ENCODE results near the gene METTL23. TPM values are rescaled to one million over a fixed set of nuclear protein-coding genes. Genes with fewer than 3 reads are reported as not detected.
"Not testable (repeated sequence)": the region's sequence is repeated elsewhere in the genome, so short reads cannot be mapped to it uniquely, and the experiment has no call there.

Gene METTL23
- total RNA-seq, 1 donor from 2014 or later: 36.3 TPM

DNA sequence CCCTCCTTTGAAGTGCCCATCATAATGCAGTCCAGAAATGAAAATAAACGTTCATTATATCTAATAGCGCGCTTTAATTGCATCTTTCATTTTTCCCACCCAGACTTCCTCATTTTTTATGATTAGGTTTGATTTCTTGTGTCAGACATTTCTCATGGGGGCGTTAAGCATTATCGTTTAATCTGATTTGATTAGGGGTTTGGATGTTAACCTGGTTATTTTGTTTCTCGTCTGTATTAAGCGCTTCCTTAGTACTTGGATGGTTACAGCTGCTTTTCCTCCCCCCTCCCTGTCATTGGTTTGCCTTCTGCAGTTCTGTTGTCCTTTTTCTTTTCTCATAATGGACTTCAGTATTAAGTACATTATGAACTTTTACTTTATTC is 11.8 kb downstream of the METTL23 start:
- no peak for TF ChIP-seq CTCF (IDR thresholded peaks at IDR 0.05)
- Mint-ChIP-seq H3K36me3 (ENCODE audit: unreplicated experiment) (peaks cover 35% of the 10 kb centered on the region), H3K4me3 (ENCODE audit: unreplicated experiment) (peak overlapping the region; percentile 95), H3K9me3 (ENCODE audit: unreplicated experiment) (no peaks in the 10 kb centered on the region), H3K27ac (ENCODE audit: unreplicated experiment) (peak overlapping the region; percentile 99), H3K4me1 (ENCODE audit: unreplicated experiment) (peaks cover 50% of the 10 kb centered on the region), H3K27me3 (ENCODE audit: unreplicated experiment) (no peaks in the 10 kb centered on the region)
- no peak for DNase-seq (ENCODE audit: extremely low spot score, unreplicated experiment)

DNA sequence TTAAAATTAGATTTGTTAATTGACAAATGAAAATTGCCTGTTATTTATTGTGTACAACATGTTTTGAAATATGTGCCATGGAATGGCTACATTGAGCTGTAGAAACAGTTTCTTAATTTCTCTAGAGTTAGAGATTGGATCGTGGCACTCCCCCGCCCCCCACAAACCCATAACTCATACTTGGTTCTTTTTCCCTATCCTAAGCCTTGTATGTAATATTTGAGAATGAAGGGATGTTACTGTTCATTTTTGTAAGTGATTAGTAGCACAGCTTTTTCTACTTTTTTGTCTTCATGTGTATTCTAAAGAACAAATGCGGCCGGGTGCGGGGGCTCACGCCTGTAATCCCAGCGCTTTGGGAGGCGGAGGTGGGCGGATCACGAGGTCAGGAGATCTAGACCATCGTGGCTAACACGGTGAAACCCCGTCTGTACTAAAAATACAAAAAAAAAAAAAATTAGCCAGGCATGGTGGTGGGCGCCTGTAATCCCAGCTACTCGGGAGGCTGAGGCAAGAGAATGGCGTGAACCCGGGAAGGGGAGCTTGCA is 13.0 kb downstream of the METTL23 start:
- peaks cover 38% of the 10 kb centered on the region for H3K4me1 Mint-ChIP-seq (ENCODE audit: unreplicated experiment)
- H3K36me3 Mint-ChIP-seq (ENCODE audit: unreplicated experiment): peaks cover 28% of the 10 kb centered on the region
- not testable (repeated sequence) for H3K27me3 Mint-ChIP-seq (ENCODE audit: unreplicated experiment); H3K27ac Mint-ChIP-seq (ENCODE audit: unreplicated experiment); DNase-seq (ENCODE audit: extremely low spot score, unreplicated experiment); H3K9me3 Mint-ChIP-seq (ENCODE audit: unreplicated experiment); H3K4me3 Mint-ChIP-seq (ENCODE audit: unreplicated experiment)

DNA sequence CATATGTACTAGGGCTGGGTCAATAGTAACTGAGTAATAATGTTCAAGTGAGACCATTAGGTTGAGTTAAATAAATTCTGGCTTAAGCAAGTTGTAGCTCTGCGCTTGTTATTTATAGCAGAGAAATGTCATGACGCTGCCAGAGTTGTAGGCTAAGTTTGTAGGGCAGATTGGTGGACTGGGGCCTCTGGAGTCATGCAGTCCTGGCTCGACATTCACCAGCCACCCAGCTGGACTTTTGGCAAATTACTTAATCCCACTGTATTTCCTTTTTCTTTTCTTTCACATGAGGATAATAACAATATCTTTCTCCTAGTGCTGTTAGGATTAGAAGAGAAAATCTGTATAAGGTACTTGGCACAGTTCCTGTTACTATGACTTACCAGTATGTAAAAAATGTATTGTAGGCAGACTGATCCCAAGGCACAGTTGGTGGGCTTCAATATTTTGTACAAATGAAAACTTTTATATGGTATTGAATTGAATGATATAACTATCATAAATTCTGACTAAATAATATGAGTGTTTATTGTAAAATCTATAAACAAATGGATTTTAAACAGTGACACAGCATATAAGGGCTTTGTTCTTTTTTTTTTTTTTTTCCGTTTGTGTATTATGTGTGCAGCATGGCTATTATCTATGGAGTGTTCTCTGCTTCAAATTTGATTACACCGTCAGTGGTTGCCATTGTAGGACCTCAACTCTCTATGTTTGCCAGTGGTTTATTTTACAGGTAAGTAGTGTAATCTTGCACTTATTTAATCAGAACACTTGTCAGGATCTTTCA is 13.9 kb downstream of the METTL23 start:
- peaks cover 29% of the 10 kb centered on the region for H3K4me1 Mint-ChIP-seq (ENCODE audit: unreplicated experiment)
- no peaks in the 10 kb centered on the region for H3K9me3 Mint-ChIP-seq (ENCODE audit: unreplicated experiment)
- H3K27ac Mint-ChIP-seq (ENCODE audit: unreplicated experiment): peak overlapping the region; percentile 38
- H3K27me3 Mint-ChIP-seq (ENCODE audit: unreplicated experiment): no peaks in the 10 kb centered on the region
- no peak for TF ChIP-seq CTCF (IDR thresholded peaks at IDR 0.05)
- H3K36me3 Mint-ChIP-seq (ENCODE audit: unreplicated experiment): peaks cover 28% of the 10 kb centered on the region
- no peak overlapping the region for H3K4me3 Mint-ChIP-seq (ENCODE audit: unreplicated experiment)
- no peak for DNase-seq (ENCODE audit: extremely low spot score, unreplicated experiment)

- Mint-ChIP-seq H3K27me3 (ENCODE audit: unreplicated experiment) (no peaks in the 10 kb centered on the region), H3K4me1 (ENCODE audit: unreplicated experiment) (peaks cover 25% of the 10 kb centered on the region), H3K36me3 (ENCODE audit: unreplicated experiment) (peaks cover 32% of the 10 kb centered on the region), H3K9me3 (ENCODE audit: unreplicated experiment) (no peaks in the 10 kb centered on the region), H3K27ac (ENCODE audit: unreplicated experiment) (no peak overlapping the region), H3K4me3 (ENCODE audit: unreplicated experiment) (no peak overlapping the region)
- DNase-seq (ENCODE audit: extremely low spot score, unreplicated experiment): no peak
- no peak for TF ChIP-seq CTCF (IDR thresholded peaks at IDR 0.05)
Measured at GRCh38 chr17:76742958-76743357, 16.3 kb downstream of the METTL23 start.

DNA sequence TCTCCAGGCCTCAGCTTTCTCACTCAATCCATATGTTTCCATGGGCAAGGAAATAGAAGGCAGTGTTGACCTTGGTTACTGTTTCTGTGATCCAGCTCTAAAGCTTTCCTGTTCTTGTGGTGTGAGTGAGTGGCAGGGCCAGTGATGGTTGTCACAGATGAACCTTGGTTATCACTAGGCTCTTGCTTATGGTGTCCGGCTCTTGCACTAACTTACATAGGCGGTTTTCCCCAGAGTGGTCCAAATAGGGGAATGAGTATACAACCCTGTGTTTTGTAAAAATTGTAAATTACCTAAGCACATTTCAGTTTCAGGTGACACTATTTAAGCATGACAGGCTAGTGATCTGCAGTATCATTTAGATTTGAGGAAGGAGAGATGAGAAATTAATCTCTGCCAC is 18.1 kb downstream of the METTL23 start:
- Mint-ChIP-seq H3K27me3 (ENCODE audit: unreplicated experiment) (no peaks in the 10 kb centered on the region), H3K36me3 (ENCODE audit: unreplicated experiment) (peaks cover 32% of the 10 kb centered on the region), H3K9me3 (ENCODE audit: unreplicated experiment) (no peaks in the 10 kb centered on the region), H3K4me1 (ENCODE audit: unreplicated experiment) (peaks cover 10% of the 10 kb centered on the region), H3K4me3 (ENCODE audit: unreplicated experiment) (no peak overlapping the region), H3K27ac (ENCODE audit: unreplicated experiment) (no peak overlapping the region)
- no peak for DNase-seq (ENCODE audit: extremely low spot score, unreplicated experiment)
- TF ChIP-seq CTCF (IDR thresholded peaks at IDR 0.05): no peak

GRCh38 chr17:76745785-76746184 is 19.1 kb downstream of the METTL23 start:
- H3K36me3 Mint-ChIP-seq (ENCODE audit: unreplicated experiment): peaks cover 32% of the 10 kb centered on the region
- not testable (repeated sequence) for H3K9me3 Mint-ChIP-seq (ENCODE audit: unreplicated experiment); H3K27me3 Mint-ChIP-seq (ENCODE audit: unreplicated experiment); DNase-seq (ENCODE audit: extremely low spot score, unreplicated experiment); H3K27ac Mint-ChIP-seq (ENCODE audit: unreplicated experiment); H3K4me1 Mint-ChIP-seq (ENCODE audit: unreplicated experiment); H3K4me3 Mint-ChIP-seq (ENCODE audit: unreplicated experiment)

All from osteocyte (in vitro differentiated cells).